NB4 (cell line): ENCODE results near the gene UTP11.

Source experiments
- DNase-seq: peaks from one replicate; pipeline ENCODE4 v3.0.0; 2010; ENCODE audit warnings: low read depth
- H3K4me3 ChIP-seq: one replicate; pipeline ENCODE4 v1.5.1; 2011; ENCODE audit warnings: mild to moderate bottlenecking, low read depth, low read length, moderate library complexity
- CTCF ChIP-seq: IDR thresholded peaks from one replicate; pipeline ENCODE4 v1.5.1; 2012; ENCODE audit warnings: low read depth, low read length
- MYC ChIP-seq: IDR thresholded peaks from 2 replicates; pipeline ENCODE4 v1.6.1; 2011; ENCODE audit warnings: low read depth, low read length
- POLR2A ChIP-seq: IDR thresholded peaks from 2 replicates; pipeline ENCODE4 v1.6.1; 2011; ENCODE audit warnings: mild to moderate bottlenecking; ENCODE audit not compliant: insufficient read length; ENCODE audit errors: extremely low read depth
- TF ChIP-seq, protein P1 (sequence below): IDR thresholded peaks from 2 replicates; pipeline ENCODE4 v1.6.1; 2011; ENCODE audit warnings: low read depth, low read length

UTP11 gene

GRCh38 chr1:37983546-37983945 lies 29.0 kb upstream of the UTP11 start:
- no peak overlapping the region for H3K4me3 ChIP-seq
- TF ChIP-seq, protein P1, sequence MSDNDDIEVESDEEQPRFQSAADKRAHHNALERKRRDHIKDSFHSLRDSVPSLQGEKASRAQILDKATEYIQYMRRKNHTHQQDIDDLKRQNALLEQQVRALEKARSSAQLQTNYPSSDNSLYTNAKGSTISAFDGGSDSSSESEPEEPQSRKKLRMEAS, result no peak
- no peak for TF ChIP-seq CTCF
- TF ChIP-seq POLR2A, result no peak
- no peak for TF ChIP-seq MYC
- no peak for DNase-seq

- TF ChIP-seq POLR2A, result no peak
- no peak for TF ChIP-seq CTCF
- TF ChIP-seq, protein P1, result no peak
- no peak for TF ChIP-seq MYC
- no peak for DNase-seq
- no peak overlapping the region for H3K4me3 ChIP-seq
These were observed 24.9 kb upstream of the UTP11 start for GRCh38 chr1:37987679-37988078.

GRCh38 chr1:37989361-37989930 lies 23.1 kb upstream of the UTP11 start:
- H3K4me3 ChIP-seq, result peak overlapping the region; percentile 74
- DNase-seq, result peak; percentile 76
- TF ChIP-seq, protein P1, result peak; percentile 29; the same call in 1 of the 2 replicates
- TF ChIP-seq POLR2A (no peak), CTCF (no peak)

DNA sequence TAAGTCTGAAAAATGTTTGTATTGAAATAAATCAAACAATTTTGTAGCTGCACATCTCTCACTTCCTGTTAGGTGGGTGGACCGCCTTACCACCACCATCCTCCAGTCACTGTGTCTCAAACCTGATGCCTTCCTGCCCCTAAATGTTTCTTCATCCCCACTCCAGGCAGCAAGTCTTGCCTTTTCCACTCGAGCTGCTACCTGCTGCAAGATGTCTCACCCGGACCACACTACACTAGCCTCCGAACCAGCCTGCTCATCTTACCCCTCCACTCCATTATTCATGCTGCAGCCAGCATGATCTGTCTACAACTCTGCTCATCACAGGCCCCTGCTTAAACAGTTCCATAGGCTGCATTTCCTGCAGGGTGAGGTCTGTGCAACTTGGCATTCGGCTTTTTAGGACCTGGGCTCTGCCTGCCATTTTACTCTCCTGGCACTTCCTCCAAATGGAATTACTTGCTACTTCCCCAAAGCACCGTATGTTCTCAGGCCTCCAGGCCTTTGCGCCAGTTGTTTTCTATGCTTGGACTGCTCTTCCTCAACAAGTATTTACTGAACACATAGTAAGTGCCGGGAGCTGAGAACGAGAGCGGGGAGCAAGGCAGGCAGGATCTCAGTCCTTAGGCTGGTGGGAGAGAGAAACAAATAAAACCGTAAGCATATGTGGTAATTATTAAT lies 17.5 kb upstream of the UTP11 start:
- no peak overlapping the region for H3K4me3 ChIP-seq
- DNase-seq, result no peak
- TF ChIP-seq POLR2A (no peak), MYC (no peak), CTCF (no peak)
- TF ChIP-seq, protein P1, result no peak

DNA sequence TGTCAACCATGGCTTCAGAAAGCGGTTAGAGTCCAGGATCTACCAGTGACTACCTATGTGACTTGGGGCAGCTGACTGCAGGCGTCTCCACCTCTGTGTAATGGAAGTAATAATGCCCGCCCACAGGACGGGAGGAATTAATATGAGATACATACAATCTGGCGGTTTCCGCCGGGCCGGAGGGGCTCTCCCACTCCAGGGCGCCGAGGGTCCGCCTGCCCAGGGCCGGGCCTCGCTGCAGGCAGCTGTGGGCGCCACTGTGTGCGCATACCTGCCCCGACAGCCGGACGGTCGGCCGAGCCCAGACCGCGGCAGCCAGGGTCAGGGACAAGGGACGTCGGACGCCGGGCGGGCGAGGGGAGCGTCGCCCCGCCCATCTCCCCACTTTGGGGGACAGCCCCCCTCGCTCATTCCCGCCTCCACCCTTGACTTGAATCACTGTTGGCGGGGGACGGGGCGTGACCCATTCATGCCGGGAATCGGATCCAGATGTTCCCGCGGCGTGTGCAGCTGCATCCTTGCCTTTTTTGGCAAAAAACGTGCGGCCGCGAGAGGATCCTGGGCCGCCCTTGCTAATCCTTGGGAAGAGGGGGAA lies 16.7 kb upstream of the UTP11 start:
- DNase-seq, result no peak
- H3K4me3 ChIP-seq, result no peak overlapping the region

More for the DNA sequence above, 16.7 kb upstream of the UTP11 start:
- TF ChIP-seq, protein P1, result no peak
- TF ChIP-seq CTCF (no peak), MYC (no peak)
